Astrocyte of the spinal cord (primary cell): ENCODE measurements around the gene DPP10.

ENCODE experiments used
- DNase-seq: peaks from one replicate; pipeline ENCODE4 v3.0.0; 2011; ENCODE audit warnings: low read depth, low spot score
- H3K4me3 ChIP-seq: 2 replicates; pipeline ENCODE4 v1.5.1; 2011; ENCODE audit warnings: low read depth, mild to moderate bottlenecking, low read length, moderate library complexity
- CTCF ChIP-seq: IDR thresholded peaks from 2 replicates; pipeline ENCODE4 v1.5.1; 2012; ENCODE audit warnings: low read depth, mild to moderate bottlenecking, low read length, inconsistent platforms
- in situ Hi-C: cut with HindIII; loops from 2 replicates; pipeline ENCODE4 v1.10.0; 2017; ENCODE audit warnings: low sequenced_read_pairs

The DPP10 gene

GRCh38 chr2:114553027-114553426, 110.6 kb downstream of the DPP10 start:
- TF ChIP-seq CTCF: no peak
- H3K4me3 ChIP-seq: no peak overlapping the region
- in situ Hi-C loops: no loop called here
- no peak for DNase-seq

DNA sequence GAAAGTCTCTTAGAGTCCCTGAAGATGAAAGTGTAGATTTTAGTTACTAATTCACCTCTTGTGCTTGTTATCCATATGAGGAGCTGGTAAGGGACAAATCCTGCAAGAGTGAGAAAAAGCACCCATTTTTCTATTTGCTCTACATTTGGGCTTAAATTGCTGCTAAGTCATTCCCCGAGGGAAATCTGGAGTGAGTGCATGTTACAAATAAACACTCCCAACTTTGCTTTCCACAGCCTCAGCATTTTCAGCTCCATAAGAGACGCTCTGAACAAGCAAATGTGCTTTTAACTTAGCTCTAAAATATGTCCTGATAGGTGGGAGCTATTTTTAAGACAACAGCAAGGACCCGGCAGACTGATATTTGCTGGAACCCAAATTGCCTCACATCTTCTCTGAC, 126.7 kb downstream of the DPP10 start:
- H3K4me3 ChIP-seq: no peak overlapping the region
- in situ Hi-C loops: no loop called here
- no peak for DNase-seq
- no peak for TF ChIP-seq CTCF

- no peak for TF ChIP-seq CTCF
- DNase-seq: no peak
- H3K4me3 ChIP-seq: no peak overlapping the region
- in situ Hi-C loops: no loop called here
Observed at GRCh38 chr2:114577657-114578056, 135.2 kb downstream of the DPP10 start.

GRCh38 chr2:114579542-114579941, 137.1 kb downstream of the DPP10 start:
- TF ChIP-seq CTCF: no peak
- no peak overlapping the region for H3K4me3 ChIP-seq
- DNase-seq: no peak
- in situ Hi-C loops: no loop called here

DNA sequence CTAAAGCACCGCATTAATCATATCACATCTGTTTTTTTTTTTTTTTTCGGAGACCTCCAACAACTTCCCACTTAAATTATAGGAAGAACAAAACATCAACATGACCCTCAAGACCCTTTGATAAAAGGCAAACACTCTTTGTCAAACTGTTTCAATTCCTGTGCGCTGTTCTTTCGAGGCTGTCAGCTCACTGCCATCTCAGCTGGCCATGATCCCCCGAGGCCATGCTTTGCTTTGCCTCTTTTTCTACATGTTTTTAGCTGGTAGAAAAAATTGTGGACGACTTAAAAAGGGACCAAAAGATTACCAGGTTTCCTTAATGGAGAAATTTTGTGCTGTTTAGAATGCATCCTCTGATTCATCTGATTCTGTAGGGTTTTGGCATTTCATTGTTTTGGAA, 138.2 kb downstream of the DPP10 start:
- no peak for TF ChIP-seq CTCF
- no peak overlapping the region for H3K4me3 ChIP-seq
- no peak for DNase-seq
- in situ Hi-C loops: no loop called here

GRCh38 chr2:114598329-114598728, 155.9 kb downstream of the DPP10 start:
- no peak for TF ChIP-seq CTCF
- in situ Hi-C loops: no loop called here
- no peak for DNase-seq

DNA sequence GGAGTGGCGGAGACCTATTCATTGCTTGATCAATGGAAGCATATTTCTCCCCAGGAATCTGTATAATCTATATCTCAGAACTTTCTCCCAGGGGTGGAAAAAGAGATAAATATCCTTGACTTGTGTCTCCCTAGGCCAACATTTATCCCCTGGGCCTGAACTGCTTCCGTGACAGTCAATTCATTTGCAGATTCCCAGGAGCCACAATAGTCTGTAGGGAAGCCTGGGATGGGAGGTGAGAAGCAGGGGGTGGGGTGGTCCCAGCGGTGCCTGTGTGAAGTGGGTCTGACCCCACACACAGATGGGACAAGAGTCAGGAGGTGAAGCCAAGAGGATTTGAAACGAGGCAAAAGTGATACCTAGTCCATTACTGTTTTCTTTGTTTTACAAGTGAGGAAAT, 166.8 kb downstream of the DPP10 start:
- no peak for DNase-seq
- in situ Hi-C loops: no loop called here
- TF ChIP-seq CTCF: no peak
- H3K4me3 ChIP-seq: no peak overlapping the region

More at GRCh38 chr2:114598329-114598728, 155.9 kb downstream of the DPP10 start:
- H3K4me3 ChIP-seq: no peak overlapping the region
